ENCODE measurements around the gene GLDC. TPM values are rescaled to one million over a fixed set of nuclear protein-coding genes. Genes with fewer than 3 reads are reported as not detected.

GLDC gene
- total and polyA plus RNA-seq, 2 donors (not counting 1 experiment from before 2014, with no cell fraction given) = 0.71 to 0.86 TPM

GRCh38 chr9:6680797-6681146 lies 35.2 kb upstream of the GLDC start:
- Histone ChIP-seq H3K9me3 (ENCODE audit: control extremely low read depth in 1 of 3, control insufficient read depth in 2 of 3, insufficient read depth in 1 of 3, low read length in 2 of 3) (no peaks in the 10 kb centered on the region), H3K9ac (ENCODE audit: low read length) (peak overlapping the region; percentile 78), H3K4me2 (replicated peaks; ENCODE audit: low read depth, low read length, poor library complexity, severe bottlenecking) (peak overlapping the region; percentile 77), H3K36me3 (replicated peaks in 1 of 2; ENCODE audit: control extremely low read depth in 1 of 2, control insufficient read depth in 1 of 2, extremely low read depth in 1 of 2, insufficient read depth in 2 of 2, low read length in 1 of 2) (peaks cover 0 to 1% of the 10 kb centered on the region in 2 experiments), H3K79me2 (ENCODE audit: control insufficient read depth, insufficient read depth, low read length) (peaks cover 40% of the 10 kb centered on the region), H4K20me1 (ENCODE audit: control insufficient read depth, insufficient read depth, low read length, poor library complexity, severe bottlenecking) (no peaks in the 10 kb centered on the region), H2AFZ (ENCODE audit: insufficient read depth, low read depth, low read length, poor library complexity, severe bottlenecking) (peak overlapping the region; percentile 72), H3K4me3 (ENCODE audit: control extremely low read depth in 1 of 5, extremely low read depth in 1 of 5, insufficient read depth in 1 of 5, low read depth in 2 of 5, low read length in 4 of 5) (peak overlapping the region; percentile 66 to 89 (median 77)), H3K4me1 (ENCODE audit: control insufficient read depth in 2 of 2, insufficient read depth in 2 of 2, low read length in 2 of 2) (peaks cover 27 to 44% of the 10 kb centered on the region in 2 donors), H3K27me3 (replicated peaks in 1 of 4; ENCODE audit: control extremely low read depth in 1 of 4, control insufficient read depth in 3 of 4, insufficient read depth in 4 of 4, low read length in 3 of 4) (no peaks in the 10 kb centered on the region), H3K27ac (ENCODE audit: low read length in 2 of 2) (peak overlapping the region; percentile 93 to 97)
- H3K9me3 Mint-ChIP-seq (ENCODE audit: insufficient read depth) = no peaks in the 10 kb centered on the region
- POLR2A ChIA-PET = interaction anchor here (0.5 to 4.0 kb wide), 10 partner anchors 10 to 673 kb away, joined by 3 to 116 read pairs (median 10); partner anchors contain the start of genes KDM4C and UHRF2
- ATAC-seq (ENCODE audit: low read depth) = peak; percentile 32
- TF ChIP-seq EZH2 (IDR thresholded peaks at IDR 0.05; ENCODE audit: borderline replicate concordance, insufficient read depth, low read depth, low read length, poor library complexity, severe bottlenecking) (no peak), CTCF (IDR thresholded peaks at IDR 0.05) (no peak)
- H3K4me3 Mint-ChIP-seq = peak overlapping the region; percentile 98
- CTCF ChIA-PET = interaction anchor here (1.0 kb wide), 1 partner anchor 96 kb away, joined by 4 read pairs; no protein-coding TSS in a partner anchor
- no peaks in the 10 kb centered on the region for H3K27me3 Mint-ChIP-seq
- H3K27ac Mint-ChIP-seq = peak overlapping the region; percentile 100
- H3K4me1 Mint-ChIP-seq = peaks cover 25% of the 10 kb centered on the region
- no peak for DNase-seq
- intact Hi-C loops (cut with micrococcal nuclease) = loop anchor here (1.0 to 5.0 kb wide), 11 partner anchors 10 to 1053 kb away; partner anchors contain the start of genes GLDC, KDM4C, RANBP6 and RIC1
- under 1% methylated on average over 25 of the region's 26 CpGs for WGBS (ENCODE audit: insufficient coverage)

GRCh38 chr9:6677803-6678202 lies 32.3 kb upstream of the GLDC start:
- ChIA-PET CTCF (interaction anchor here (1.3 to 4.0 kb wide), 3 partner anchors 9 to 93 kb away, joined by 4 to 15 read pairs (median 9); no protein-coding TSS in a partner anchor), POLR2A (interaction anchor here (0.8 to 1.6 kb wide), 2 partner anchors 81 to 265 kb away, joined by 4 to 6 read pairs; partner anchors contain the start of genes KDM4C and UHRF2)

More at GRCh38 chr9:6677803-6678202, 32.3 kb upstream of the GLDC start:
- peaks cover 11% of the 10 kb centered on the region for H3K4me1 Mint-ChIP-seq
- intact Hi-C loops (cut with micrococcal nuclease) = no loop called here
- Histone ChIP-seq H3K4me3 (ENCODE audit: control extremely low read depth in 1 of 5, extremely low read depth in 1 of 5, insufficient read depth in 1 of 5, low read depth in 2 of 5, low read length in 4 of 5) (no peak overlapping the region), H3K9me3 (ENCODE audit: control extremely low read depth in 1 of 3, control insufficient read depth in 2 of 3, insufficient read depth in 1 of 3, low read length in 2 of 3) (no peaks in the 10 kb centered on the region), H3K27me3 (replicated peaks in 1 of 4; ENCODE audit: control extremely low read depth in 1 of 4, control insufficient read depth in 3 of 4, insufficient read depth in 4 of 4, low read length in 3 of 4) (no peaks in the 10 kb centered on the region), H4K20me1 (ENCODE audit: control insufficient read depth, insufficient read depth, low read length, poor library complexity, severe bottlenecking) (no peaks in the 10 kb centered on the region), H3K79me2 (ENCODE audit: control insufficient read depth, insufficient read depth, low read length) (peaks cover 18% of the 10 kb centered on the region), H3K27ac (ENCODE audit: low read length in 2 of 2) (no peak overlapping the region), H3K4me2 (replicated peaks; ENCODE audit: low read depth, low read length, poor library complexity, severe bottlenecking) (no peak overlapping the region), H3K4me1 (ENCODE audit: control insufficient read depth in 2 of 2, insufficient read depth in 2 of 2, low read length in 2 of 2) (peaks cover 9 to 18% of the 10 kb centered on the region in 2 donors), H3K9ac (ENCODE audit: low read length) (no peak overlapping the region), H3K36me3 (replicated peaks in 1 of 2; ENCODE audit: control extremely low read depth in 1 of 2, control insufficient read depth in 1 of 2, extremely low read depth in 1 of 2, insufficient read depth in 2 of 2, low read length in 1 of 2) (no peaks in the 10 kb centered on the region), H2AFZ (ENCODE audit: insufficient read depth, low read depth, low read length, poor library complexity, severe bottlenecking) (no peak overlapping the region)
- DNase-seq (no peak), ATAC-seq (ENCODE audit: low read depth) (no peak)
- H3K27ac Mint-ChIP-seq = no peak overlapping the region
- no peaks in the 10 kb centered on the region for H3K9me3 Mint-ChIP-seq (ENCODE audit: insufficient read depth)
- no peak overlapping the region for H3K4me3 Mint-ChIP-seq
- H3K27me3 Mint-ChIP-seq = no peaks in the 10 kb centered on the region
- 80% methylated on average over 5 of the region's 7 CpGs for WGBS (ENCODE audit: insufficient coverage)
- no peak for TF ChIP-seq EZH2 (IDR thresholded peaks at IDR 0.05; ENCODE audit: borderline replicate concordance, insufficient read depth, low read depth, low read length, poor library complexity, severe bottlenecking)

All from B cell (primary cell).